ENCODE data around the gene MARCOL. TPM values are rescaled to one million over a fixed set of nuclear protein-coding genes. Genes with fewer than 3 reads are reported as not detected.

The MARCOL gene
- total RNA-seq, 1 donor from 2014 or later, result not detected

Other genes with a start within 250 kb of the MARCOL start
- gene SPINK5, start 174.5 kb upstream of the MARCOL start, total RNA-seq, result 10.6 and 12.9 TPM in 2 replicates
- not detected in 2 replicates for gene SPINK14, start 70.0 kb upstream of the MARCOL start, total RNA-seq
- gene SPINK6, start 35.5 kb upstream of the MARCOL start, total RNA-seq, result not detected in 2 replicates
- gene SPINK13, start 30.3 kb downstream of the MARCOL start, total RNA-seq, result not detected in 2 replicates
- not detected in 2 replicates for gene SPINK7, start 73.9 kb downstream of the MARCOL start, total RNA-seq
- gene SPINK9, start 97.0 kb downstream of the MARCOL start, total RNA-seq, result not detected in 2 replicates
- 41.0 and 43.8 TPM in 2 replicates for gene FBXO38, start 145.4 kb downstream of the MARCOL start, total RNA-seq

Data from neural crest cell (in vitro differentiated cells).